IMR-90 (cell line): ENCODE results near the gene CCDC88C. TPM values are rescaled to one million over a fixed set of nuclear protein-coding genes. Genes with fewer than 3 reads are reported as not detected.

Source experiments
- ATAC-seq: fragments of 200-7000 bp; cut with Tn5 transposase; 2 replicates; pipeline ENCODE4 v1.9.1; 2020; ENCODE audit warnings: low read depth, mild to moderate bottlenecking, moderate library complexity
- BruUV-seq: library from RNA; stranded (reverse); fragments of 400-500 nt; replicated peaks from 2 replicates; lab custom pipeline; 2021; lab: Mats Ljungman, UMichigan
- CTCF ChIA-PET: fragments of 300-600 bp; formaldehyde crosslinking; extraction: SDS; loops from one replicate; lab custom pipeline; 2021; ENCODE audit warnings: antibody characterized with exemption; lab: Yijun Ruan, JAX
- POLR2A ChIA-PET: fragments of 300-600 bp; sonication (Branson Sonifier 250); formaldehyde crosslinking; loops from one replicate; lab custom pipeline; 2022; ENCODE audit warnings: antibody characterized with exemption; ENCODE audit not compliant: unreplicated experiment; lab: Charles Lee
- DNase-seq: peaks from one replicate; pipeline ENCODE4 v3.0.0; 2013
- H2AFZ ChIP-seq: replicated peaks from 2 replicates; pipeline ENCODE3; 2013; ENCODE audit warnings: low read length, mild to moderate bottlenecking; ENCODE audit not compliant: poor library complexity
- H2AK5ac ChIP-seq: 2 replicates; pipeline ENCODE4 v1.6.1; 2013; ENCODE audit warnings: low read depth, low read length, inconsistent platforms
- H2AK9ac ChIP-seq: replicated peaks from 2 replicates; pipeline ENCODE3; 2013; ENCODE audit warnings: mild to moderate bottlenecking, low read depth, low read length, moderate library complexity; ENCODE audit not compliant: poor library complexity
- H2BK120ac ChIP-seq: 2 replicates; pipeline ENCODE4 v1.6.1; 2013; ENCODE audit warnings: low read depth, low read length, inconsistent platforms
- H2BK15ac ChIP-seq: 3 replicates; pipeline ENCODE4 v1.6.1; 2013; ENCODE audit warnings: low read depth, low read length, inconsistent platforms
- H2BK20ac ChIP-seq: 2 replicates; pipeline ENCODE4 v1.6.1; 2013; ENCODE audit warnings: low read depth, mild to moderate bottlenecking, inconsistent platforms, low read length, moderate library complexity
- H2BK5ac ChIP-seq: 2 replicates; pipeline ENCODE4 v1.6.1; 2013; ENCODE audit warnings: mild to moderate bottlenecking, low read depth, low read length, inconsistent platforms; ENCODE audit not compliant: poor library complexity, severe bottlenecking
- H3K14ac ChIP-seq: replicated peaks from 2 replicates; pipeline ENCODE4 v1.6.1; 2013; ENCODE audit warnings: low read depth, low read length, inconsistent platforms
- H3K18ac ChIP-seq: 2 replicates; pipeline ENCODE4 v1.6.1; 2013; ENCODE audit warnings: low read depth, low read length, control low read depth
- H3K23ac ChIP-seq: 2 replicates; pipeline ENCODE4 v1.6.1; 2013; ENCODE audit warnings: low read depth, low read length, inconsistent platforms
- H3K27ac ChIP-seq: 2 replicates; pipeline ENCODE4 v1.5.1; 2013; ENCODE audit warnings: mild to moderate bottlenecking, control low read depth, low read length; ENCODE audit not compliant: insufficient read depth
- H3K27me3 ChIP-seq: 2 replicates; pipeline ENCODE4 v1.6.1; 2013; ENCODE audit warnings: low read length; ENCODE audit not compliant: control insufficient read depth, insufficient read depth
- H3K36me3 ChIP-seq: 2 replicates; pipeline ENCODE4 v1.6.1; 2013; ENCODE audit warnings: low read length, mixed read lengths; ENCODE audit not compliant: control insufficient read depth, insufficient read depth
- H3K4ac ChIP-seq: 2 replicates; pipeline ENCODE4 v1.6.1; 2013; ENCODE audit warnings: low read depth, low read length, inconsistent platforms
- H3K4me1 ChIP-seq: 2 replicates; pipeline ENCODE4 v1.6.1; 2013; ENCODE audit warnings: low read length, mixed read lengths; ENCODE audit not compliant: control insufficient read depth, insufficient read depth
- H3K4me2 ChIP-seq: 2 replicates; pipeline ENCODE4 v1.6.1; 2013; ENCODE audit warnings: low read depth, mild to moderate bottlenecking, control low read depth, low read length, moderate library complexity
- H3K4me3 ChIP-seq: 2 replicates; pipeline ENCODE4 v1.5.1; 2013; ENCODE audit warnings: low read depth, mild to moderate bottlenecking, control low read depth, low read length, moderate library complexity; ENCODE audit not compliant: insufficient read depth
- H3K56ac ChIP-seq: 2 replicates; pipeline ENCODE4 v1.6.1; 2013; ENCODE audit warnings: low read length, inconsistent platforms; ENCODE audit not compliant: insufficient read depth; ENCODE audit errors: extremely low read depth
- H3K79me1 ChIP-seq, 2 experiments: 2 replicates each; pipeline ENCODE4 v1.6.1; 2013; ENCODE audit warnings: low read length in 2 of 2, inconsistent platforms in 1 of 2, low read depth in 1 of 2
- H3K9ac ChIP-seq: 2 replicates; pipeline ENCODE4 v1.6.1; 2013; ENCODE audit warnings: low read depth, low read length, control low read depth
- H3K9me1 ChIP-seq: 2 replicates; pipeline ENCODE4 v1.6.1; 2013; ENCODE audit warnings: low read length, inconsistent platforms; ENCODE audit not compliant: insufficient read depth
- H3K9me3 ChIP-seq: 2 replicates; pipeline ENCODE4 v1.6.1; 2013; ENCODE audit warnings: low read length; ENCODE audit not compliant: control insufficient read depth, insufficient read depth
- H4K20me1 ChIP-seq: 2 replicates; pipeline ENCODE4 v1.6.1; 2013; ENCODE audit warnings: low read length, inconsistent platforms; ENCODE audit not compliant: insufficient read depth
- H4K5ac ChIP-seq: 2 replicates; pipeline ENCODE4 v1.6.1; 2013; ENCODE audit warnings: mild to moderate bottlenecking, low read depth, low read length, control low read depth
- H4K8ac ChIP-seq, 2 experiments: 2 replicates each; pipeline ENCODE4 v1.6.1; 2013; ENCODE audit warnings: low read depth in 2 of 2, low read length in 2 of 2, control low read depth in 1 of 2, inconsistent platforms in 1 of 2
- H4K91ac ChIP-seq: 2 replicates; pipeline ENCODE4 v1.6.1; 2013; ENCODE audit warnings: low read depth, low read length, inconsistent platforms; ENCODE audit not compliant: insufficient read depth
- BHLHE40 ChIP-seq: fragments of 150-350 bp; IDR thresholded peaks from 2 replicates; pipeline ENCODE4 v1.6.1; 2016; ENCODE audit warnings: mild to moderate bottlenecking, low read depth, low read length
- CEBPB ChIP-seq: IDR thresholded peaks from 2 replicates; pipeline ENCODE4 v1.6.1; 2012; ENCODE audit warnings: low read depth, low read length, improper control_type of control experiment
- CHD1 ChIP-seq: IDR thresholded peaks from 2 replicates; pipeline ENCODE4 v1.6.1; 2012; ENCODE audit warnings: low read depth, low read length, improper control_type of control experiment
- CTCF ChIP-seq: conservative IDR thresholded peaks from 2 replicates; pipeline ENCODE4 v1.5.1; 2012; ENCODE audit warnings: mild to moderate bottlenecking, low read depth, low read length, improper control_type of control experiment
- ELK1 ChIP-seq: fragments of 150-350 bp; IDR thresholded peaks from 2 replicates; pipeline ENCODE4 v1.6.1; 2016; ENCODE audit warnings: low read depth, mild to moderate bottlenecking, low read length, moderate library complexity, borderline replicate concordance
- FOS ChIP-seq: fragments of 150-350 bp; IDR thresholded peaks from 2 replicates; pipeline ENCODE4 v1.6.1; 2016; ENCODE audit warnings: low read depth, low read length
- MAFK ChIP-seq: IDR thresholded peaks from 2 replicates; pipeline ENCODE4 v1.6.1; 2012; ENCODE audit warnings: low read depth, low read length, improper control_type of control experiment
- MAZ ChIP-seq: IDR thresholded peaks from 2 replicates; pipeline ENCODE4 v1.6.1; 2012; ENCODE audit warnings: low read depth, mild to moderate bottlenecking, low read length, improper control_type of control experiment, moderate library complexity, borderline replicate concordance
- MXI1 ChIP-seq: IDR thresholded peaks from 2 replicates; pipeline ENCODE4 v1.6.1; 2012; ENCODE audit warnings: low read depth, mild to moderate bottlenecking, low read length, moderate library complexity, borderline replicate concordance
- NFE2L2 ChIP-seq: fragments of 150-350 bp; IDR thresholded peaks from 2 replicates; pipeline ENCODE4 v1.6.1; 2016; ENCODE audit warnings: low read depth, mild to moderate bottlenecking, low read length
- POLR2A ChIP-seq: IDR thresholded peaks from 2 replicates; pipeline ENCODE4 v1.6.1; 2012; ENCODE audit warnings: mild to moderate bottlenecking, low read depth, low read length
- RAD21 ChIP-seq: IDR thresholded peaks from 2 replicates; pipeline ENCODE4 v1.6.1; 2012; ENCODE audit warnings: low read length, improper control_type of control experiment
- RCOR1 ChIP-seq: IDR thresholded peaks from 2 replicates; pipeline ENCODE4 v1.6.1; 2012; ENCODE audit warnings: mild to moderate bottlenecking, low read length, improper control_type of control experiment; ENCODE audit not compliant: insufficient replicate concordance
- RFX5 ChIP-seq: IDR thresholded peaks from 2 replicates; pipeline ENCODE4 v1.8.0; 2012; ENCODE audit warnings: low read depth, mild to moderate bottlenecking, low read length, moderate library complexity
- SMC3 ChIP-seq: fragments of 150-350 bp; IDR thresholded peaks from 2 replicates; pipeline ENCODE4 v1.6.1; 2016; ENCODE audit warnings: low read depth, mild to moderate bottlenecking, antibody characterized with exemption, low read length, moderate library complexity
- USF2 ChIP-seq: fragments of 150-350 bp; IDR thresholded peaks from 2 replicates; pipeline ENCODE4 v1.6.1; 2017; ENCODE audit warnings: mild to moderate bottlenecking, antibody characterized with exemption, low read length, low read depth
- WGBS, 2 experiments: methylation state at CpG; one replicate each; pipeline versions ENCODE4 v1.1.5 to v1.1.7; 2013; ENCODE audit warnings: missing lambda C conversion rate in 2 of 2; ENCODE audit not compliant: insufficient read length in 1 of 2; ENCODE audit errors: extremely low coverage in 2 of 2; 5-methylcytosine and 5-hydroxymethylcytosine counted together
- dilution Hi-C: fragments of 300-500 bp; cut with HindIII; formaldehyde crosslinking; loops from one replicate; pipeline ENCODE4 v1.14.3; 2018; ENCODE audit warnings: low sequenced_read_pairs; ENCODE audit not compliant: unreplicated experiment
- in situ Hi-C: fragments of 300-500 bp; cut with MboI; formaldehyde crosslinking; loops from 3 replicates; pipeline ENCODE4 v1.14.3; 2019; ENCODE audit warnings: low sequenced_read_pairs, inconsistent platforms, mixed read lengths
- intact Hi-C: fragments of 100-400 bp; cut with micrococcal nuclease; formaldehyde crosslinking; loops from 2 replicates; pipeline ENCODE4 v1.10.0; 2022
- polyA plus RNA-seq, 3 experiments: library from polyadenylated mRNA; depleted of rRNA; stranded (reverse); fragments of >200 nt; gene quantifications; 2 replicates each; pipeline ENCODE4 v1.2.3, GENCODE V29; 2012; ENCODE audit warnings: low replicate concordance in 1 of 3
- total RNA-seq: library from RNA; depleted of rRNA; stranded (reverse); fragments of >200 nt; gene quantifications from 2 replicates; pipeline ENCODE4 v1.2.3, GENCODE V29; 2012

CCDC88C gene
- total and polyA plus RNA-seq, 2 of the 4 experiments (the other 2 are of a cell fraction), result 0.17 to 0.18 TPM

GRCh38 chr14:91346838-91347173, 70.8 kb downstream of the CCDC88C start:
- TF ChIP-seq RAD21, result no peak
- TF ChIP-seq BHLHE40, result no peak
- TF ChIP-seq MAZ, result no peak
- no peak for TF ChIP-seq RFX5
- no peak for TF ChIP-seq USF2
- TF ChIP-seq RCOR1, result no peak
- no peak for TF ChIP-seq MAFK
- TF ChIP-seq CHD1, result no peak
- no peak for TF ChIP-seq FOS
- no peak for TF ChIP-seq CEBPB
- TF ChIP-seq POLR2A, result no peak
- TF ChIP-seq SMC3, result no peak
- TF ChIP-seq NFE2L2, result no peak
- no peak for TF ChIP-seq MXI1
- no peak for TF ChIP-seq ELK1
- no peak for TF ChIP-seq CTCF
- Histone ChIP-seq H2AFZ (no peak overlapping the region), H3K9me1 (no peaks in the 10 kb centered on the region), H4K91ac (no peak overlapping the region), H4K5ac (no peak overlapping the region), H3K79me1 (no peaks in the 10 kb centered on the region), H3K4me3 (no peak overlapping the region), H3K27me3 (peaks cover 2% of the 10 kb centered on the region; the same call in 1 of the 2 replicates), H3K36me3 (no peaks in the 10 kb centered on the region), H4K20me1 (no peaks in the 10 kb centered on the region), H4K8ac (no peak overlapping the region), H3K9ac (no peak overlapping the region), H3K4ac (no peak overlapping the region), H2BK120ac (no peak overlapping the region), H3K27ac (no peak overlapping the region), H3K23ac (no peak overlapping the region), H3K14ac (no peak overlapping the region), H3K18ac (no peak overlapping the region), H3K4me1 (no peaks in the 10 kb centered on the region), H3K4me2 (no peak overlapping the region), H2BK5ac (no peak overlapping the region), H2BK15ac (no peak overlapping the region), H2BK20ac (no peak overlapping the region), H3K9me3 (no peaks in the 10 kb centered on the region), H3K56ac (no peak overlapping the region), H2AK5ac (no peak overlapping the region), H2AK9ac (no peak overlapping the region)
- in situ Hi-C loops, result no loop called here
- POLR2A ChIA-PET, result no interaction called here
- no peak for ATAC-seq
- 57% methylated on average over 1 of the region's 4 CpGs; no CpG with 5 or more reads in 1 of the 2 experiments for WGBS, 2 experiments
- dilution Hi-C loops, result no loop called here
- DNase-seq, result no peak
- CTCF ChIA-PET, result no interaction called here
- no TSS peak for BruUV-seq
- intact Hi-C loops, result no loop called here
